ENCODE measurements around the gene MRPL51.

DNA sequence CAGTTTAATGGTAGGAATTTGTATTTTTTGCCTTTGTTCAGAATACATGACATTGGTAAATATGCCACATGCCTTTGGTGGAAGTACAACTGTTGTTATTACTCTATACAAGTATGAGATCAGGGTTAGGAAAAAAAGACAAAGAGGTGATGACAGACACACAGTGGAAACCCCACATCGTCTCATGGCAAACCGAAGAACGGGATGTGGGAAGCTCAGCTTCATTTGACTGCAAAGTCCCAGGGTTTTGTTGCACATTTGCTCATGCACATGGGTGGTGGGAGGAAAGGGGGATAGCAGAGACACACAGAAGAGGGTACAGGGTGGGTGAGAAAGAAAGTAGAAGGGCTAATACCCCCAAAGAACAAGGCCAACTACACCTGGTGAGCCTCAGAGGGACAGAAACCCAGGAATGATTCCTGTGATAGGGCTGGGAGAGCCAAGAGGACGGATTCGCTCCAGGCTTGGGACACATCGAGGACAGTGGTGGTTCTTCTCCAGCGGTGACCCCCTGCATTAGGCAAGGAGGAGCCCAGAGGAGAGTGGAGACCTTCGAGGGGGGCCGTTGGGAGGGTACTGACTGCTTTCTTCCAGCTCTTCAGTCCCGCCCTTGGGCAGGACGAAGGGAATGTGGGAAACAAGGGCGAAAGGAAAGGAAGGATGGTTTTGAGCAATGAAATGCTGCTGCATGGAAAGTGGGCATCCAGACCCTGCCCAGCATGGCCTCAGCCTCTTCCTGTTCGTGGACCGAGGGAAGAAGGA, 30.6 kb downstream of the MRPL51 start:
- no peak for TF ChIP-seq RAD21 (conservative IDR thresholded peaks at IDR 0.05)
- TF ChIP-seq SMC3 (conservative IDR thresholded peaks at IDR 0.05; ENCODE audit: poor library complexity), result no peak
- no peak for TF ChIP-seq EZH2 (IDR thresholded peaks at IDR 0.05; ENCODE audit: borderline replicate concordance, insufficient read depth, low read length, poor library complexity, severe bottlenecking)

All from neural cell (in vitro differentiated cells).